K562 (cell line): ENCODE results near the gene SNRNP70. TPM values are rescaled to one million over a fixed set of nuclear protein-coding genes. Genes with fewer than 3 reads are reported as not detected.
A peak's percentile ranks its signal among the peaks of the same experiment; 100 is the strongest.

Source experiments
- ARHGAP35 ChIP-seq: fragments of 450-650 bp; IDR thresholded peaks from 2 replicates; pipeline ENCODE4 v1.6.1; 2018; ENCODE audit not compliant: partially characterized antibody
- CBX1 ChIP-seq: sonication (generic); IDR thresholded peaks from 2 replicates; pipeline ENCODE4 v1.6.1; 2016; ENCODE audit warnings: antibody characterized with exemption, low read depth, mild to moderate bottlenecking
- CHD1 ChIP-seq: fragments of 200-600 bp; sonication (generic); IDR thresholded peaks from one replicate; pipeline ENCODE4 v1.6.1; 2012; ENCODE audit warnings: mild to moderate bottlenecking, moderate library complexity, low read length, inconsistent platforms
- ESRRB ChIP-seq: fragments of 250-450 bp; sonication (Bioruptor Pico); IDR thresholded peaks from 2 replicates; pipeline ENCODE4 v1.5.0; 2020; ENCODE audit warnings: mild to moderate bottlenecking, moderate library complexity, borderline replicate concordance
- HMBOX1 ChIP-seq: sonication (generic); IDR thresholded peaks from 2 replicates; pipeline ENCODE4 v1.6.1; 2016
- HMG20A ChIP-seq: fragments of 450-650 bp; formaldehyde crosslinking; conservative IDR thresholded peaks from 2 replicates; pipeline ENCODE4 v1.4.0; 2020; ENCODE audit warnings: mild to moderate bottlenecking, mixed read lengths
- IFI16 ChIP-seq: fragments of 250-450 bp; sonication (Bioruptor Pico); IDR thresholded peaks from 2 replicates; pipeline ENCODE4 v2.1.2; 2022; ENCODE audit warnings: mild to moderate bottlenecking, inconsistent platforms
- JUND ChIP-seq, 2 experiments: IDR thresholded peaks; 2 replicates in 1 of 2; 3 replicates in 1 of 2; pipeline ENCODE4 v1.6.1; 2011; ENCODE audit warnings: borderline replicate concordance in 2 of 2, low read depth in 2 of 2, low read length in 2 of 2, improper control_type of control experiment in 1 of 2, missing biosample characterization in 1 of 2, missing genetic modification characterization in 1 of 2, missing genetic modification reagents in 1 of 2
- MCM5 ChIP-seq: fragments of 450-650 bp; IDR thresholded peaks from 2 replicates; pipeline ENCODE4 v1.6.1; 2016; ENCODE audit warnings: low read depth
- NEUROD1 ChIP-seq: fragments of 150-350 bp; IDR thresholded peaks from 2 replicates; pipeline ENCODE4 v1.6.1; 2014; ENCODE audit warnings: borderline replicate concordance, low read length, low read depth; ENCODE audit not compliant: partially characterized antibody
- RERE ChIP-seq: sonication (generic); formaldehyde crosslinking; IDR thresholded peaks from 2 replicates; pipeline ENCODE4 v1.8.0; 2023; ENCODE audit warnings: missing genetic modification reagents, mild to moderate bottlenecking, borderline replicate concordance
- THAP12 ChIP-seq: fragments of 250-450 bp; sonication (Bioruptor Pico); IDR thresholded peaks from 2 replicates; pipeline ENCODE4 v1.9.0; 2021; ENCODE audit warnings: mild to moderate bottlenecking, inconsistent platforms
- USF1 ChIP-seq: sonication (generic); formaldehyde crosslinking; IDR thresholded peaks from 2 replicates; pipeline ENCODE4 v1.9.0; 2022; ENCODE audit warnings: mild to moderate bottlenecking, missing genetic modification reagents
- ZNF740 ChIP-seq, 3 experiments: fragments of 200-800 bp in 1 of 3; sonication (Bioruptor generic) in 1 of 3; sonication (generic) in 1 of 3; formaldehyde crosslinking in 1 of 3; IDR thresholded peaks; 2 replicates each; pipeline versions ENCODE4 v1.6.1 to v1.8.0; 2016 to 2022; ENCODE audit warnings: mild to moderate bottlenecking in 2 of 3, missing compliant biosample characterization in 2 of 3, missing genetic modification characterization in 2 of 3, missing genetic modification reagents in 1 of 3
- polyA plus RNA-seq, 8 experiments: library from polyadenylated mRNA; depleted of rRNA in 4 of 8; stranded (reverse) in 5 of 8; unstranded in 3 of 8; fragments of >200 nt; fragmentation: Nextera tagmentation in 2 of 8; fragmentation: Illumina TruSeq in 1 of 8; extraction: Ambion mirVana in 2 of 8; extraction: Trizol in 1 of 8; gene quantifications; 2 replicates each; pipeline versions ENCODE4 v1.2.1 to v1.2.3, GENCODE V29; 2011 to 2014; ENCODE audit warnings: inconsistent platforms in 1 of 8, missing spikeins in 1 of 8
- total RNA-seq, 7 experiments: library from RNA; depleted of rRNA in 6 of 7; stranded (reverse); fragments of >200 nt in 6 of 7; fragmentation: Illumina TruSeq in 2 of 7; extraction: Trizol in 2 of 7; gene quantifications; 2 replicates each; pipeline versions ENCODE4 v1.2.1 to v1.2.3, GENCODE V29; 2011 to 2021; ENCODE audit warnings: low replicate concordance in 1 of 7

Gene SNRNP70
- total and polyA plus RNA-seq, 9 of the 15 experiments (the other 6 are each of a cell fraction or from before 2014, with no cell fraction given), result 2.8 to 496 (median 136) TPM

GRCh38 chr19:49118565-49119410, 33.5 kb downstream of the SNRNP70 start, which contains the start of gene C19orf73 (continued):
- TF ChIP-seq THAP12 (peak; percentile 86; the same call in 1 of the 2 replicates), HMG20A (CRISPR knock-in tag) (no peak), USF1 (peak; percentile 70), MCM5 (no peak), CBX1 (no peak; the same call in none of the 2 replicates), RERE (CRISPR knock-in tag) (peak; percentile 87), NEUROD1 (peak; percentile 17), ARHGAP35 (no peak), HMBOX1 (no peak), ESRRB (no peak), JUND (IDR thresholded peaks at IDR 0.05; ENCODE audit: borderline replicate concordance, low read depth, low read length) (peak; percentile 87), JUND (tag; IDR thresholded peaks at IDR 0.05; ENCODE audit: borderline replicate concordance, low read depth, low read length) (peak; percentile 91; the same call in 2 of the 3 replicates), ZNF740 (CRISPR knock-in tag; IDR thresholded peaks at IDR 0.05) (peak; percentile 89), ZNF740 (tag; IDR thresholded peaks at IDR 0.05) (peak in 1 of 2 experiments; percentile 93; a peak in 2 of 4 replicates), IFI16 (CRISPR knock-in tag) (no peak), CHD1 (peak; percentile 65)
